GM12801 (cell line): Measurements from ENCODE around the gene EYS.

ENCODE experiments used
- TF ChIP-seq, protein P1 (sequence below): IDR thresholded peaks from one replicate; pipeline ENCODE4 v1.5.1; 2011; ENCODE audit warnings: control low read depth; ENCODE audit not compliant: insufficient read length; ENCODE audit errors: extremely low read depth

Gene EYS

DNA sequence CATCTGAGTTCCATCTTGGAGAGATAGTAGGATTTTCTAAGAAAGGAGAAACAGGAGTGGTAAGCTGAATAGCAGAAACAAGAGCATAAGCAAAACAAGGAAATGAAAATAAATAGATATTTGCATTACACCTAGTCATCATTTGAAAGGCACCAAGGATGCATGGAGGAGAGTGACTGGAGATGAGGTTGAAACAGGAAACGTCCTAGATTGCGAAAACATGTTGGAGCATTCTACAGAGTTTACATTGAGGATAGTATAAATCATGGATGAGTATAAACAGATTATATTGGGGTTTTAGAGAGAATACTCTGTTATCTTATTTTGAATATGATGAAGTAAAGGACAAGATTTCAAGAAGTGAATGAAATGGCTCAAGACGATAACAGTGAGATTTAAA, 507.3 kb downstream of the EYS start:
- TF ChIP-seq, protein P1, sequence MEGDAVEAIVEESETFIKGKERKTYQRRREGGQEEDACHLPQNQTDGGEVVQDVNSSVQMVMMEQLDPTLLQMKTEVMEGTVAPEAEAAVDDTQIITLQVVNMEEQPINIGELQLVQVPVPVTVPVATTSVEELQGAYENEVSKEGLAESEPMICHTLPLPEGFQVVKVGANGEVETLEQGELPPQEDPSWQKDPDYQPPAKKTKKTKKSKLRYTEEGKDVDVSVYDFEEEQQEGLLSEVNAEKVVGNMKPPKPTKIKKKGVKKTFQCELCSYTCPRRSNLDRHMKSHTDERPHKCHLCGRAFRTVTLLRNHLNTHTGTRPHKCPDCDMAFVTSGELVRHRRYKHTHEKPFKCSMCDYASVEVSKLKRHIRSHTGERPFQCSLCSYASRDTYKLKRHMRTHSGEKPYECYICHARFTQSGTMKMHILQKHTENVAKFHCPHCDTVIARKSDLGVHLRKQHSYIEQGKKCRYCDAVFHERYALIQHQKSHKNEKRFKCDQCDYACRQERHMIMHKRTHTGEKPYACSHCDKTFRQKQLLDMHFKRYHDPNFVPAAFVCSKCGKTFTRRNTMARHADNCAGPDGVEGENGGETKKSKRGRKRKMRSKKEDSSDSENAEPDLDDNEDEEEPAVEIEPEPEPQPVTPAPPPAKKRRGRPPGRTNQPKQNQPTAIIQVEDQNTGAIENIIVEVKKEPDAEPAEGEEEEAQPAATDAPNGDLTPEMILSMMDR = no peak

GRCh38 chr6:65199121-65199520, 507.9 kb downstream of the EYS start:
- TF ChIP-seq, protein P1 = no peak

DNA sequence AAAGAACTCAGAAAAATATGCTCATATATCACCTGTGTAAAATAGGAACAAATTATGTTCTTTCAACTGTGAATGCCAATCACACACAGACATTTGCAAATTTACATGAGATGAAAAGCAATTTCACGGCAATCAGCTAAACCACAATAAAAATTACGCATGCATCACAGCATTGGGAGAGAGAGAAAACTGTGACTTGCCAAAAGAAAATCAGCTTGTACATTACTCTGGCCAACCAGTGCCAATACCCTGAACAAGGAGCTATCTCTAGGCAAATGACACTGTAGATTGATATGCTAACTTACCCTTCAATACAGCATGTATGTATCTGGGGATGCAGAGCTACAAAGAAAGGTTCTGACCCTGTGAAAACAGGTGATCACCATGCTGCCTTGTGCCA, 515.6 kb downstream of the EYS start:
- TF ChIP-seq, protein P1 = no peak

GRCh38 chr6:65189236-65189881, 517.7 kb downstream of the EYS start:
- TF ChIP-seq, protein P1 = no peak

DNA sequence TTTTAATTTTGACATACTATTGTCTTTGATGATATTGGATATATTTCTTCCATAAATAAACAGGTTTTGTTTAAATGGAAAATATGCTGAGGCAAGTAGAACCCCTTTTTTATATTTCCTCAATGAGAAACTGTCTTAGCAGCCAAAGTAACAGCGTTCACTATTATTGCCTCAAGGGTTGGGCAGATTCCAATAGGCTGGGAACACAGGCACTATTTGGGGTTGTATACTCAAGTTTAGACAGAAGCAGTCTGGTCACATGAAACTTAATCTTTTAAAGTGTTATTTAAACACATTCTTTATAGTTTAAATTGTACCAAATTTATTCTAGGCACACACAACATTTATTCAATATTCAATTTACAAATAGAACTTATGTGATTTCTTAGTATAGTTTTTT, 520.2 kb downstream of the EYS start:
- TF ChIP-seq, protein P1 = no peak

DNA sequence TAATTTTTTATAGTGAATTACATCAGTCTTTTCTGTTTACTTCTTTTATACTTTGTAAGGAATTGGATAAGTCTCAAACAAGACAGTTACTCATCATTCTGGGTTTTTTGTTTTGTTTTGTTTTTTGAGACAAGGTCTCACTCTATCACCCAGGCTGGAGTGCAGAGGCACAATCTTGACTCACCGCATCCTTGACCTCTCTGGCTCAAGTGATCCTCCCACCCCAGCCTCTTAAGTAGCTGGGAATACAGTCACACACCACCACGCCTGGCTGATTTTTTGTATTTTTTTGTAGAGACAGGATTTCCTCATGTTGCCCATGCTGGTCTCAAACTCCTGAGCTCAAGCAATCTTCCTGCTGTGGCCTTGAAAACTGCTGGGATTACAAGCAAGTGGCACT, 524.3 kb downstream of the EYS start:
- TF ChIP-seq, protein P1 = no peak

DNA sequence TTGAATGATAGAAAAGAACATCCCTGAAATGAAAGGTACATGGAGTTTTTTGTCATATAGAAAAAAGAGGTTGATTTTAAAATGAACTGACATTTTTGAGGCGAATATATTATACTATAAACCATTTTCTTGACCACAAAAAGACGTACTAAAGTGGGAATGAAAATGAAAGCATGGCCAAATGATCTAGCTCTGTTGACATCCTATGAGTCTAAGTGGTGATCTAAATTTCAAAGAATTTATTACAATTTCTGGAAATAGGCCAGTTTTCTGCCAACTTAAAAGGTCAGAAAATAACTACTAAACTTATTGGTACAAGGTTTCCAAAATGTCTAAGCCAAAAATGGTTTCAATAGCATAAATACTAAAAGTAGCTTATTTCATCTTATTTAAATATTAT, 536.8 kb downstream of the EYS start:
- TF ChIP-seq, protein P1 = no peak
